Hypothalamus (tissue), 51 donors: ENCODE measurements around the gene FOLR2.
"Not testable (repeated sequence)": the region's sequence is repeated elsewhere in the genome, so short reads cannot be mapped to it uniquely, and the experiment has no call there.

Experiments used
- DNase-seq, 51 donors: peaks; one replicate each; lab custom pipeline; 2025; lab: John Stamatoyannopoulos, UW

Gene FOLR2

GRCh38 chr11:72265951-72266350 is 49.4 kb downstream of the FOLR2 start:
- no peak for DNase-seq

DNA sequence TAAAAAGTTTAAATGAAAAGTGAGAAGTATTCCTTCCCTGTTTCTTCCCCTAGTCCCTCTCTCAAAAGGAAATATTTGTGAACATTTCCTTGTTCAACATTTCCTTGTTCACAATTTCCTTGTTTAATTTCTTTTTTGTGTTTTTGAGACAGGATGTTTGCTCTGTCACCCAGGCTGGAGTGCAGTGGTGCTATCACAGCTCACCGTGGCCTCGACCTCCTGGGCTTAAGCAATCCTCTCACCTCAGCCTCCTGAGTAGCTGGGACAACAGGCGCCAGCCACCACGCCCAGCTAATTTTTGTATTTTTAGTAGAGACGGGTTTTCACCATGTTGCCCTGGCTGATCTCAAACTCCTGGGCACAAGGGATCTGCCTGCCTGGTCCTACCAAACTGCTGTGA is 50.4 kb downstream of the FOLR2 start:
- DNase-seq, result not testable (repeated sequence)

- no peak for DNase-seq
Observed at GRCh38 chr11:72267956-72268617, 51.5 kb downstream of the FOLR2 start.
